Osteoblast (primary cell): ENCODE measurements around the gene SCMH1. TPM values are rescaled to one million over a fixed set of nuclear protein-coding genes. Genes with fewer than 3 reads are reported as not detected.

Experiments
- DNase-seq: peaks from one replicate; pipeline ENCODE4 v3.0.0; 2011; ENCODE audit warnings: low spot score, mixed read lengths; ENCODE audit not compliant: insufficient read length; ENCODE audit errors: missing footprints
- H2AFZ ChIP-seq: 2 replicates; pipeline ENCODE4 v1.6.0; 2011; ENCODE audit warnings: mild to moderate bottlenecking, low read length
- H3K27ac ChIP-seq: 2 replicates; pipeline ENCODE4 v1.5.1; 2011; ENCODE audit warnings: mild to moderate bottlenecking, low read depth, low read length, moderate library complexity
- H3K27me3 ChIP-seq: 2 replicates; pipeline ENCODE4 v1.6.0; 2012; ENCODE audit warnings: mild to moderate bottlenecking, control low read depth, inconsistent platforms, low read length, moderate library complexity; ENCODE audit not compliant: insufficient read depth
- H3K36me3 ChIP-seq: 2 replicates; pipeline ENCODE4 v1.5.1; 2011; ENCODE audit warnings: mild to moderate bottlenecking, low read length, control low read depth, moderate library complexity; ENCODE audit not compliant: insufficient read depth
- H3K4me1 ChIP-seq: 2 replicates; pipeline ENCODE4 v1.5.1; 2011; ENCODE audit warnings: mild to moderate bottlenecking, low read length, control low read depth, moderate library complexity; ENCODE audit not compliant: insufficient read depth
- H3K4me2 ChIP-seq: 2 replicates; pipeline ENCODE4 v1.6.0; 2011; ENCODE audit warnings: mild to moderate bottlenecking, low read length; ENCODE audit not compliant: insufficient read depth
- H3K4me3 ChIP-seq: fragments of 200-600 bp; sonication (generic); 3 replicates; pipeline ENCODE4 v1.5.1; 2012; ENCODE audit warnings: mild to moderate bottlenecking, low read length, inconsistent platforms; ENCODE audit not compliant: insufficient read depth
- H3K79me2 ChIP-seq: 2 replicates; pipeline ENCODE4 v1.6.0; 2012; ENCODE audit warnings: mild to moderate bottlenecking, low read length, control low read depth, inconsistent platforms; ENCODE audit not compliant: insufficient read depth
- H3K9me3 ChIP-seq: 2 replicates; pipeline ENCODE4 v1.5.1; 2011; ENCODE audit warnings: low read depth, low read length, control low read depth
- H4K20me1 ChIP-seq: 2 replicates; pipeline ENCODE4 v1.6.0; 2012; ENCODE audit warnings: mild to moderate bottlenecking, low read length, control low read depth; ENCODE audit not compliant: insufficient read depth
- total RNA-seq: library from RNA; depleted of rRNA; stranded (reverse); fragments of >200 nt; gene quantifications from 2 replicates; pipeline ENCODE4 v1.2.3, GENCODE V29; 2012
- TF ChIP-seq, protein P1 (sequence below): IDR thresholded peaks from 2 replicates; pipeline ENCODE4 v1.5.1; 2011; ENCODE audit warnings: mild to moderate bottlenecking, low read depth, low read length, moderate library complexity; ENCODE audit errors: extremely low read depth

The SCMH1 gene
- total RNA-seq, 1 donor, result 33.7 TPM

DNA sequence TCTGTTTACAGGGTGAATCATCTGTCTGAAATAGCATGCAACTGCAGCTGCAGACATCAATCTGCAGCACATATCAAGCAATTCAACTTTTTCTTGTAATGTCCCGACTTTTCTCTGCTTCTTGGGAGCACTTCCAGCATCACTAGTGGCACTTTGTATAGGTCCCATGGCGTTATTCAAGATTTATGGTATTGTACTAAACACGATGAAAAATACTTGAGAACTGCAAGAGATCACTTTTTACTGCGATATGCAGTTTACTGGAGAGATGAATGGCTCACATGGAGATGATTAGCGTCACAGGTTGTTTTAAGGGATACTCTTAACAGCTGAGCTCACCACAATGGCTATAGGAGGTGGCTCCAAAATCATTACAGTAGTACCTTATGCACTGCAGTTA is 7.2 kb upstream of the SCMH1 start:
- H3K27ac ChIP-seq, result no peak overlapping the region
- no peak overlapping the region for H3K4me3 ChIP-seq
- H2AFZ ChIP-seq, result no peak overlapping the region
- no peaks in the 10 kb centered on the region for H3K27me3 ChIP-seq
- TF ChIP-seq, protein P1, sequence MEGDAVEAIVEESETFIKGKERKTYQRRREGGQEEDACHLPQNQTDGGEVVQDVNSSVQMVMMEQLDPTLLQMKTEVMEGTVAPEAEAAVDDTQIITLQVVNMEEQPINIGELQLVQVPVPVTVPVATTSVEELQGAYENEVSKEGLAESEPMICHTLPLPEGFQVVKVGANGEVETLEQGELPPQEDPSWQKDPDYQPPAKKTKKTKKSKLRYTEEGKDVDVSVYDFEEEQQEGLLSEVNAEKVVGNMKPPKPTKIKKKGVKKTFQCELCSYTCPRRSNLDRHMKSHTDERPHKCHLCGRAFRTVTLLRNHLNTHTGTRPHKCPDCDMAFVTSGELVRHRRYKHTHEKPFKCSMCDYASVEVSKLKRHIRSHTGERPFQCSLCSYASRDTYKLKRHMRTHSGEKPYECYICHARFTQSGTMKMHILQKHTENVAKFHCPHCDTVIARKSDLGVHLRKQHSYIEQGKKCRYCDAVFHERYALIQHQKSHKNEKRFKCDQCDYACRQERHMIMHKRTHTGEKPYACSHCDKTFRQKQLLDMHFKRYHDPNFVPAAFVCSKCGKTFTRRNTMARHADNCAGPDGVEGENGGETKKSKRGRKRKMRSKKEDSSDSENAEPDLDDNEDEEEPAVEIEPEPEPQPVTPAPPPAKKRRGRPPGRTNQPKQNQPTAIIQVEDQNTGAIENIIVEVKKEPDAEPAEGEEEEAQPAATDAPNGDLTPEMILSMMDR, result no peak
- DNase-seq, result no peak
- peaks cover 3% of the 10 kb centered on the region for H3K4me1 ChIP-seq
- no peaks in the 10 kb centered on the region for H4K20me1 ChIP-seq
- H3K9me3 ChIP-seq, result no peaks in the 10 kb centered on the region
- H3K79me2 ChIP-seq, result no peaks in the 10 kb centered on the region
- no peak overlapping the region for H3K4me2 ChIP-seq
- H3K36me3 ChIP-seq, result no peaks in the 10 kb centered on the region

DNA sequence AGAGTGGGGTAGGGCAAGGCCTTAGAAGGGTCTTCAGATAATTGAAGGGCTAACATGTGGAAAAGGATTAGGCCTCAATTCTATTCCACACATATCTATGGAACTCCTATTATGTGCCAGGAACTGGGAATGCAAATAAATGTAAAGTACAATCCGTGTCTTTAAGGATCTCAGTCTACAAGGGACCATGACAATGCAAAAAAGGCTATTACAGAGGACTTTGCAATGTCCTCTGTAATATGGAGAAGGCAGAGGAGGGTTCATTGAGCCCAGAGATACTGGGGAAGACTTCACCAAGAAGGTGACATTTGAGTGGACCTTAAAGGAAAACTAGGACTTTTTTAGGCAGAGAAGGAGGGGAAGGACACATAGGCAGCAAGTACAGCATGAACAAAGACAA is 4.5 kb upstream of the SCMH1 start:
- Histone ChIP-seq H3K9me3 (no peaks in the 10 kb centered on the region), H3K4me2 (no peak overlapping the region), H3K4me1 (peaks cover 11% of the 10 kb centered on the region), H3K27ac (no peak overlapping the region), H3K4me3 (no peak overlapping the region), H2AFZ (no peak overlapping the region), H3K36me3 (no peaks in the 10 kb centered on the region), H3K27me3 (no peaks in the 10 kb centered on the region), H4K20me1 (no peaks in the 10 kb centered on the region), H3K79me2 (peaks cover 8% of the 10 kb centered on the region)
- TF ChIP-seq, protein P1, result no peak
- DNase-seq, result no peak

DNA sequence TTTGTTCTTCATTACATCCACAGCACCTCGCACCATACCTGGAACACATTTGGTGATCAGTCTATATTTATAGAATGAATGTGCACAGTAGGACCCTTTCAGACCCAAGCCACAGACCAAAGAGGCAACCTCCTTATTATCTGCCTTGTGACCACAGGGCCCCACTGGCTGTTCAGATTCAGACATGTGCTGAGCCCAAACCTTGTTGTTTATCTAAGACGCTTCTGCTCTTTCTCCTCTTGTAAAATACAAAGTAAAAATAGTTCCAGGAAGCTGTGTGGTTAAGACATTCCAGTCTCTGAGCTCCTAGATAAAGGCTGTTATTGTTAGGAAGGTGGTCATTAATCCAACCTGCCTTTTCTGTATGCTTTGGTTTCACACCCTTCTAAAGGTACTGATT is 3.6 kb upstream of the SCMH1 start:
- H3K9me3 ChIP-seq, result no peaks in the 10 kb centered on the region
- peaks cover 8% of the 10 kb centered on the region for H3K79me2 ChIP-seq
- H3K4me1 ChIP-seq, result peaks cover 16% of the 10 kb centered on the region
- TF ChIP-seq, protein P1, result no peak
- H3K4me3 ChIP-seq, result no peak overlapping the region
- H3K4me2 ChIP-seq, result peak overlapping the region; percentile 7
- peaks cover 3% of the 10 kb centered on the region for H4K20me1 ChIP-seq
- no peak overlapping the region for H3K27ac ChIP-seq
- no peak for DNase-seq
- no peak overlapping the region for H2AFZ ChIP-seq
- no peaks in the 10 kb centered on the region for H3K27me3 ChIP-seq
- H3K36me3 ChIP-seq, result no peaks in the 10 kb centered on the region

DNA sequence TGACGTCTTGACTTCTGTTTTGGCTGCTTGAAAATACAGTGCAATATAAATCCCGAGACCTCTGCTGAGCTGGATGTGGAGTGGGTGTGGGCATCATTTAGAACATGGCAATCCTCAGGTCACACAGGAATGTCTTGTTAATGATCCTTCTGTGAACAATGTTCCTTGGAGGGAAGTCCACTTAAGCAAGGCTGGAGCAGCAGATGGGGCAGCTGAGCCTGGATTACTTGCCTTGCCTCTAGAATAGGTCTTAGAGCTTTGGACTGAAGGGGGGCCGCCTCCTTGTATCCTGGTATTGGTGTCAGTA is 926 bp upstream of the SCMH1 start:
- Histone ChIP-seq H3K4me1 (peaks cover 34% of the 10 kb centered on the region), H4K20me1 (peaks cover 21% of the 10 kb centered on the region), H3K36me3 (no peaks in the 10 kb centered on the region), H3K27me3 (no peaks in the 10 kb centered on the region), H3K4me2 (peak overlapping the region; percentile 80), H3K79me2 (peaks cover 30% of the 10 kb centered on the region), H3K9me3 (no peaks in the 10 kb centered on the region), H2AFZ (peak overlapping the region; percentile 90), H3K27ac (no peak overlapping the region), H3K4me3 (peak overlapping the region; percentile 76)
- DNase-seq, result no peak
- TF ChIP-seq, protein P1, result no peak
